Measurements from ENCODE around the gene RPL28. TPM values are rescaled to one million over a fixed set of nuclear protein-coding genes. Genes with fewer than 3 reads are reported as not detected.

The RPL28 gene
- polyA plus RNA-seq: 825 TPM

GRCh38 chr19:55385724-55386492 is at the start of gene RPL28:
RPL28 (plus strand) TSS chr19:55385932; CDS start chr19:55386358, 426 bp downstream.
- peak within 1 kb of the TSS; percentile 93 to 100 (median 98) for H3K27ac Mint-ChIP-seq
- H3K36me3 Mint-ChIP-seq: peaks cover 2% of the 10 kb centered on the region
- H3K27me3 Mint-ChIP-seq: no peaks in the 10 kb centered on the region
- H3K9me3 Mint-ChIP-seq: no peaks in the 10 kb centered on the region
- H3K4me3 Mint-ChIP-seq: peak within 1 kb of the TSS; percentile 97 to 100 (median 100)
- H3K4me1 Mint-ChIP-seq: peaks cover 28 to 51% (median 32%) of the 10 kb centered on the region in 3 donors

DNA sequence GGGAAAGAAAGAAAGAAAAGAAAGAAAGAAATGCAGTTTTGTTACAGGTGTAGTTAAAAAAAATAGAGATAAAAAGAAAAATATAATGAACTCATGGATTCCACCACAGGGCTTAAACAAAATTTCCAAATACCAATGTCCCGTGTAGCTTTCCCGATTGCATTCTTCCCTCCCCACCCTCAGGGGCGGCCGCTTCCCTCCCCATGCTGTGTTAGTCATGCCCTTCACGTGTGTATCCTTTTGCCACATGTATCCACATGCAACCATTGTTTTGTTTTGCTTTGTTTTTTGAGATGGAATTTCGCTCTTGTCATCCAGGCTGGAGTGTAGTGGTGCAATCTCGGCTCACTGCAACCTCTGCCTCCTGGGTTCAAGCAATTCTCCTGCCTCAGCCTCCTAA is 49.6 kb upstream of the RPL28 start:
- peak overlapping the region in 1 of 3 donors; percentile 33 for H3K27ac Mint-ChIP-seq
- no peaks in the 10 kb centered on the region for H3K36me3 Mint-ChIP-seq
- H3K9me3 Mint-ChIP-seq: no peaks in the 10 kb centered on the region
- H3K4me3 Mint-ChIP-seq: peak overlapping the region in 1 of 4 donors; percentile 19
- peaks cover 5 to 9% (median 6%) of the 10 kb centered on the region in 3 donors for H3K4me1 Mint-ChIP-seq
- peaks cover 27% of the 10 kb centered on the region for H3K27me3 Mint-ChIP-seq

GRCh38 chr19:55339105-55339888 is 46.4 kb upstream of the RPL28 start, which contains the start of gene KMT5C:
KMT5C (plus strand) TSS chr19:55339876; CDS start chr19:55341937, 2,061 bp downstream.
- Mint-ChIP-seq H3K4me3 (peak within 1 kb of the TSS; percentile 86 to 95 (median 92)), H3K27ac (peak within 1 kb of the TSS; percentile 87 to 99 (median 98)), H3K9me3 (peaks cover 0 to 2% (median 0%) of the 10 kb centered on the region in 3 donors), H3K27me3 (peaks cover 25% of the 10 kb centered on the region), H3K4me1 (peaks cover 6 to 10% (median 7%) of the 10 kb centered on the region in 3 donors), H3K36me3 (no peaks in the 10 kb centered on the region)

DNA sequence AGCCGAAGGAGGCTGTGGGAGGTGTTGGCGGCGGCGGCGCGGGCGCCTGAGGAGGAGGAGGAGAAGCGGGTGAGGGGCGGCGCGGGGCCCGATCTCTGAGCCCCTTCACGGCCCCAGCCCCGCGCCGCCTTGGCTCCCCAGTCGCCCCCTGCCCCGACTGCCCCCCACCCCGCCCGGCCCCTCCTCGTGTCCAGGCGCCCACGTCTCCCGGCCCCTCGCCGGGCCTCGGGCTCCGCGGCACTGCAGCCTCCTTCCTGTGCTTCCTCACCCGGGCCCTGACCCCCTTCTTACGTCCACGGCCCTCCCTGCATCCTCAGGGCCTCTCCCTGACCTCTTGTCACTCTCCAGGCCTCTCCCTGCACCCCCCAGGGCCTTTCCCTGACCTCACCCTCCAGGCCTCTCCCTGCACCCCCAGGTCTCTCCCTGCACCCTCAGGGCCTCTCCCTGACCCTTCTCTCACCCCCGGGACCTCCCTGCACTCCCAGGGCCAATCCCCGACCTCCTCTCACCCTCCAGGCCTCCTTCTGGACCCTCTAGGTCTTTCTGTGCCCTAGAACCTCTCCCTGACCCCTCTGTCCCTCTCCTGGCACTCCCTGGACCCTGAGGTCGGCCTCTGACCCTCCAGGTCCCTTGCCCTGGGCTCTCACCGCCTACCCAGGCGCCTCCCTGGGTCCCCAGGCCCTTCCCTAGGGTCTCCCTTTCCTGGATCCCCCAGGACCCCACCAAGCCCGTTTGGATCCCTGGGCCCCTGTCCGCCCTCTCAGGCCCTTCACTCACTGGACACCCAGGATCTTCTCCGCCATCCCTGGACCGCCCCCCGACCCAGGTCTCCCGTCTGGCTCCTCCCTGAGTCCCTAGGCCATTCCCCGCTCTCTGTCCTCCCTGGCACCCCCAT is 45.6 kb upstream of the RPL28 start:
- H3K27ac Mint-ChIP-seq: peak overlapping the region; percentile 87 to 99 (median 98)
- H3K27me3 Mint-ChIP-seq: peaks cover 25% of the 10 kb centered on the region
- peaks cover 0 to 2% (median 0%) of the 10 kb centered on the region in 3 donors for H3K9me3 Mint-ChIP-seq
- H3K36me3 Mint-ChIP-seq: no peaks in the 10 kb centered on the region
- H3K4me3 Mint-ChIP-seq: peak overlapping the region; percentile 86 to 95 (median 92)
- H3K4me1 Mint-ChIP-seq: peaks cover 6 to 10% (median 7%) of the 10 kb centered on the region in 3 donors

GRCh38 chr19:55340784-55341147 is 45.0 kb upstream of the RPL28 start:
- Mint-ChIP-seq H3K4me3 (peak overlapping the region; percentile 10 to 95 (median 89)), H3K27ac (peak overlapping the region in 1 of 3 donors; percentile 27), H3K27me3 (peaks cover 21% of the 10 kb centered on the region), H3K9me3 (peaks cover 0 to 2% (median 0%) of the 10 kb centered on the region in 3 donors), H3K36me3 (no peaks in the 10 kb centered on the region), H3K4me1 (peaks cover 6 to 10% (median 7%) of the 10 kb centered on the region in 3 donors)

GRCh38 chr19:55341171-55341588 is 44.6 kb upstream of the RPL28 start:
- Mint-ChIP-seq H3K4me1 (peaks cover 6 to 10% (median 7%) of the 10 kb centered on the region in 3 donors), H3K9me3 (peaks cover 0 to 2% (median 0%) of the 10 kb centered on the region in 3 donors), H3K27me3 (peaks cover 17% of the 10 kb centered on the region), H3K36me3 (no peaks in the 10 kb centered on the region), H3K27ac (peak overlapping the region in 1 of 3 donors; percentile 27), H3K4me3 (peak overlapping the region; percentile 41 to 95 (median 89))

DNA sequence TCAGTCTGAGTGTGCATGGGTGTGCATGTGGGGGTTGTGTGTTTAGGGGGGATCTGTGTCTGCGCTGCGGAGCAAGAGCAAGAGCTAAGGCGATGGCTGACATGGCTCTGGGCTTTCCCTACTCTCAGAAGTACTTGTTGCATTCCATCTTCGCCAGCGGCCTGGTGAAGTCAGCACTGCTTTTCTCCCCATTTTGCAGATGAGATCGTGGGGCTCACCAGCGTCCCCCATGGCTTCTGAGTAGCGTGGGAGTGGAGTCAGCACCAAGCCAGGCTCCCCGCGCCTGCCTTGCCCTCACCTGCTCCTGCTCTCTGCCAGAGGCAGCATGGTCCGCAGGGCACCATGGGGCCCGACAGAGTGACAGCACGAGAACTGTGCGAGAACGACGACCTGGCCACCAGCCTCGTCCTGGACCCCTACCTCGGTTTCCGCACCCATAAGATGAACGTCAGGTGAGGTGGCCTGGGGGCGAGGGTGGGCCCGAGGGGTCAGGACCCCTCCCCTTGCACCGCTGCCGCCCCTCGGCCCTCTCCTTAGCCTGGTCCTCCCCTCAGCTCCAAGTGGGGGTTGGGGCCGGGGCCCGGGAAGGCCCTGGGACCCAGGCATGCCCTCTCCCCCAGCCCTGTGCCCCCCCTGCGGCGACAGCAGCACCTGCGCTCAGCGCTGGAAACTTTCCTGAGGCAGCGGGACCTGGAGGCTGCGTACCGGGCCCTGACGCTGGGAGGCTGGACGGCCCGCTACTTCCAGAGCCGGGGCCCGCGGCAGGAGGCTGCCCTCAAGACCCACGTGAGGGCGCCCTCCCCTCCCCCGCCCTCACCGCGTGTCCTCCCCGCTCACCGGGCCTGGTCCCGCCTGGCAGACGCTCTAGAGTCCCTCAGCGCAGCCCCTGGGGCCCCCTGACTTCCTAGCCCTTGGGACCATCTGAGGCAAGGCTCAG is 43.9 kb upstream of the RPL28 start:
- Mint-ChIP-seq H3K4me1 (peaks cover 6 to 10% (median 7%) of the 10 kb centered on the region in 3 donors), H3K36me3 (no peaks in the 10 kb centered on the region), H3K4me3 (peak overlapping the region; percentile 41 to 84 (median 62)), H3K9me3 (peaks cover 0 to 2% (median 0%) of the 10 kb centered on the region in 3 donors), H3K27me3 (peaks cover 13% of the 10 kb centered on the region), H3K27ac (peak overlapping the region in 1 of 3 donors; percentile 27)

GRCh38 chr19:55344444-55344843 is 41.3 kb upstream of the RPL28 start:
- H3K27me3 Mint-ChIP-seq: peaks cover 4% of the 10 kb centered on the region
- H3K4me1 Mint-ChIP-seq: peaks cover 4 to 5% (median 4%) of the 10 kb centered on the region in 3 donors

GRCh38 chr19:55345101-55345817 is 40.5 kb upstream of the RPL28 start:
- H3K36me3 Mint-ChIP-seq: no peaks in the 10 kb centered on the region
- H3K27ac Mint-ChIP-seq: no peak overlapping the region

More at GRCh38 chr19:55344444-55344843, 41.3 kb upstream of the RPL28 start:
- H3K9me3 Mint-ChIP-seq: peaks cover 0 to 2% (median 0%) of the 10 kb centered on the region in 3 donors
- no peak overlapping the region for H3K4me3 Mint-ChIP-seq
- no peak overlapping the region for H3K27ac Mint-ChIP-seq
- no peaks in the 10 kb centered on the region for H3K36me3 Mint-ChIP-seq

DNA sequence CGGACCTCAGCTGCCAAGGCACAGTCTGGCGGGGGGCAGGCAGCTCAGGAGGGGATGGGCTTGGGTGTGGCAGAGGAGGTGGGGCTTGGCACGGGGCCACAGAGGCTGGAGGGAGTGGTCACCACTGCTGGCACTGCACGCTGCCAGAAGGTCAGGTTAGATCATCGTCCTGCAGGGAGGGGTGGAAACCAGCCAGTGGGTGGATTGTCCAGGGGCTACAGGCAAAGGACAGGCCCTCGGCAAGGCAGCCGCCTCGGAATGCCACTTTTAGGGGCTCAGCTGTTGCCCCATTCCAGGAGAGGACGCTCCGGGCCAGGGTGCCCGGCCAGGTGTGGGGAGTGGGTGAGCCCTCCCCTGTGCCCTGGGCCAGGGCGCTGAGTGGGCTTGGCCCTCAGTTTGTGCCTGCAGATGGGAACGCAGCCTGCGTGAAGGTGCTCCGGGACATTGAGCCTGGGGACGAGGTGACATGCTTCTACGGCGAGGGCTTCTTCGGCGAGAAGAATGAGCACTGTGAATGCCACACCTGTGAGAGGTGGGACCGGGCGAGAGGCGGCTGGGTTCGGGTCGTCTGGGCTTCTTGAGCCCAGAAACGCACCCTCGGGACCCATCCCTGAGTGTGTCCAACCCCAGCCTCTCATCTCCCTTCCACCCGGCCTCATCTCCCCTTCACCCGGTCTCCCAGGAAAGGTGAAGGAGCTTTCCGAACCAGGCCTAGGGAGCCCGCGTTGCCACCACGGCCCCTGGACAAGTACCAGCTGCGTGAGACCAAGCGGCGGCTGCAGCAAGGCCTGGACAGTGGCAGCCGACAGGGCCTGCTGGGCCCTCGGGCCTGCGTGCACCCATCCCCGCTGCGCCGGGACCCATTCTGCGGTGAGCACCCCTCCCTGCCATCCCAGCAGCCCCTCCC is 39.7 kb upstream of the RPL28 start:
- Mint-ChIP-seq H3K9me3 (peaks cover 0 to 2% (median 0%) of the 10 kb centered on the region in 3 donors), H3K27ac (no peak overlapping the region), H3K36me3 (no peaks in the 10 kb centered on the region), H3K27me3 (peaks cover 3% of the 10 kb centered on the region), H3K4me1 (peaks cover 0 to 2% (median 1%) of the 10 kb centered on the region in 3 donors), H3K4me3 (no peak overlapping the region)

More at GRCh38 chr19:55345101-55345817, 40.5 kb upstream of the RPL28 start:
- H3K27me3 Mint-ChIP-seq: peaks cover 1% of the 10 kb centered on the region
- H3K9me3 Mint-ChIP-seq: peaks cover 0 to 2% (median 0%) of the 10 kb centered on the region in 3 donors
- peaks cover 0 to 3% (median 2%) of the 10 kb centered on the region in 3 donors for H3K4me1 Mint-ChIP-seq
- peak overlapping the region in 1 of 4 donors; percentile 65 for H3K4me3 Mint-ChIP-seq

DNA sequence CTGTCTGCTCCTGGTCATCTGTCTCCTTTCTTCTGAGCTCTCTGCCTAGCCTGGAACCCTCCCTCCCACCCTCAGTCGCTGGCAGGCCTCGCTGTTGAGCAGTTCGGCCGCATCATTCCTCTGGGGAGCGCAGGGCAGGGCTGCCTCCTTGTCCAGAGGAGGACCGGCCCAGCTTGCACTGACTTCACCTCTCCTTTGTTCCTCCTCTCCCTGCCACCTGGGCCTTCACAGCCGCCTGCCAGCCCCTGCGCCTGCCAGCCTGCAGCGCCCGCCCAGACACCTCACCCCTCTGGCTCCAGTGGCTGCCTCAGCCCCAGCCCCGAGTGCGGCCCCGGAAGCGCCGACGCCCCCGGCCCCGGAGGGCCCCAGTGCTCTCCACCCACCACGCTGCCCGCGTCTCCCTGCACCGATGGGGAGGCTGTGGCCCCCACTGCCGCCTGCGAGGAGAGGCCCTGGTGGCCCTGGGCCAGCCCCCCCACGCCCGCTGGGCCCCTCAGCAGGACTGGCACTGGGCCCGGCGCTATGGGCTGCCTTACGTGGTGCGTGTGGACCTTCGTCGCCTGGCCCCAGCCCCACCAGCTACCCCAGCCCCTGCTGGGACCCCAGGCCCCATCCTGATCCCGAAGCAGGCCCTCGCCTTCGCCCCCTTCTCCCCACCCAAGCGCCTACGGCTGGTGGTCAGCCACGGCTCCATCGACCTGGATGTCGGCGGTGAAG is 38.8 kb upstream of the RPL28 start:
- Mint-ChIP-seq H3K27ac (no peak overlapping the region), H3K9me3 (peaks cover 0 to 3% (median 0%) of the 10 kb centered on the region in 3 donors), H3K36me3 (no peaks in the 10 kb centered on the region), H3K27me3 (peaks cover 10% of the 10 kb centered on the region), H3K4me1 (no peaks in the 10 kb centered on the region), H3K4me3 (no peak overlapping the region)

Data from IgD-negative memory B cell (primary cell).